Neural cell (in vitro differentiated cells): Measurements from ENCODE around the gene CFAP299. TPM values are rescaled to one million over a fixed set of nuclear protein-coding genes. Genes with fewer than 3 reads are reported as not detected.

Experiments used
- H2AFZ ChIP-seq: fragments of 200-600, 300-800 bp; sonication (generic), shearing (Covaris generic); 2 replicates; pipeline ENCODE4 v1.6.0; 2014; ENCODE audit warnings: low read depth, mild to moderate bottlenecking, antibody characterized with exemption, low read length, moderate library complexity
- H3F3A ChIP-seq: fragments of 200-600 bp; shearing (Covaris generic); 2 replicates; pipeline ENCODE4 v1.6.1; 2016; ENCODE audit warnings: mild to moderate bottlenecking, moderate library complexity, mixed read lengths, antibody characterized with exemption, low read length; ENCODE audit not compliant: insufficient read depth, poor library complexity, severe bottlenecking
- H3K27ac ChIP-seq: fragments of 200-600, 300-800 bp; sonication (generic), shearing (Covaris generic); 2 replicates; pipeline ENCODE4 v1.5.1; 2014; ENCODE audit warnings: mild to moderate bottlenecking, low read length, moderate library complexity
- H3K27me3 ChIP-seq: fragments of 300-800, 200-600 bp; sonication (generic), shearing (Covaris generic); 2 replicates; pipeline ENCODE4 v1.6.0; 2014; ENCODE audit warnings: mild to moderate bottlenecking, low read depth, low read length, moderate library complexity; ENCODE audit not compliant: insufficient read depth
- H3K36me3 ChIP-seq: fragments of 300-800, 200-600 bp; sonication (generic), shearing (Covaris generic); 2 replicates; pipeline ENCODE4 v1.5.1; 2014; ENCODE audit warnings: mild to moderate bottlenecking, antibody characterized with exemption, low read length, moderate library complexity; ENCODE audit not compliant: insufficient read depth
- H3K4me2 ChIP-seq: fragments of 300-800, 200-600 bp; sonication (generic), shearing (Covaris generic); 2 replicates; pipeline ENCODE4 v1.6.0; 2014; ENCODE audit warnings: mild to moderate bottlenecking, low read length
- H3K4me3 ChIP-seq: fragments of 300-800, 200-600 bp; sonication (generic), shearing (Covaris generic); 2 replicates; pipeline ENCODE4 v1.5.1; 2014; ENCODE audit warnings: mild to moderate bottlenecking, low read length, moderate library complexity
- H3K79me2 ChIP-seq: fragments of 200-600 bp; shearing (Covaris generic); replicated peaks from 2 replicates; pipeline ENCODE4 v1.6.0; 2014; ENCODE audit warnings: mild to moderate bottlenecking, low read length, moderate library complexity; ENCODE audit not compliant: insufficient read depth
- H3K9ac ChIP-seq: fragments of 300-800, 200-600 bp; sonication (generic), shearing (Covaris generic); 2 replicates; pipeline ENCODE4 v1.6.1; 2016; ENCODE audit warnings: mild to moderate bottlenecking, low read length, mixed read lengths
- H3K9me2 ChIP-seq: fragments of 200-600 bp; shearing (Covaris generic); 2 replicates; pipeline ENCODE4 v1.6.1; 2016; ENCODE audit warnings: mild to moderate bottlenecking, low read length, mixed read lengths; ENCODE audit not compliant: insufficient read depth
- H3K9me3 ChIP-seq: fragments of 200-600, 300-800 bp; sonication (generic), shearing (Covaris generic); 2 replicates; pipeline ENCODE4 v1.6.1; 2016; ENCODE audit warnings: mild to moderate bottlenecking, mixed run types, low read length, moderate library complexity, mixed read lengths
- H4K20me1 ChIP-seq: fragments of 200-600 bp; shearing (Covaris generic); 2 replicates; pipeline ENCODE4 v1.6.1; 2016; ENCODE audit warnings: mild to moderate bottlenecking, mixed run types; ENCODE audit not compliant: insufficient read depth
- EP300 ChIP-seq: fragments of 450-650 bp; conservative IDR thresholded peaks from 2 replicates; pipeline ENCODE4 v1.6.1; 2014; ENCODE audit warnings: antibody characterized with exemption, mild to moderate bottlenecking, moderate library complexity; ENCODE audit not compliant: poor library complexity, severe bottlenecking
- EZH2 ChIP-seq: fragments of 200-600, 300-800 bp; shearing (Covaris generic), sonication (generic); IDR thresholded peaks from 2 replicates; pipeline ENCODE4 v1.6.1; 2014; ENCODE audit warnings: antibody characterized with exemption, low read length, borderline replicate concordance, mild to moderate bottlenecking; ENCODE audit not compliant: insufficient read depth, poor library complexity, severe bottlenecking
- MXI1 ChIP-seq: fragments of 450-650 bp; conservative IDR thresholded peaks from 2 replicates; pipeline ENCODE4 v1.6.1; 2014; ENCODE audit warnings: antibody characterized with exemption, mild to moderate bottlenecking; ENCODE audit not compliant: poor library complexity, severe bottlenecking
- POLR2AphosphoS5 ChIP-seq: IDR thresholded peaks from 2 replicates; pipeline ENCODE4 v1.6.1; 2012
- RAD21 ChIP-seq: fragments of 450-650 bp; conservative IDR thresholded peaks from 2 replicates; pipeline ENCODE4 v1.6.1; 2014; ENCODE audit warnings: antibody characterized with exemption, mild to moderate bottlenecking, moderate library complexity
- REST ChIP-seq: IDR thresholded peaks from 2 replicates; pipeline ENCODE4 v1.6.1; 2012; ENCODE audit warnings: borderline replicate concordance
- SMC3 ChIP-seq: fragments of 450-650 bp; conservative IDR thresholded peaks from 2 replicates; pipeline ENCODE4 v1.6.1; 2014; ENCODE audit warnings: antibody characterized with exemption, mild to moderate bottlenecking, moderate library complexity; ENCODE audit not compliant: poor library complexity
- TAF1 ChIP-seq: IDR thresholded peaks from 2 replicates; pipeline ENCODE4 v1.6.1; 2012; ENCODE audit warnings: low read depth
- polyA plus RNA-seq: library from polyadenylated mRNA; depleted of rRNA; stranded (reverse); fragments of >200 nt; gene quantifications from 2 replicates; pipeline ENCODE4 v1.2.3, GENCODE V29; 2014
- TF ChIP-seq, protein P1 (sequence below): fragments of 450-650 bp; IDR thresholded peaks from 2 replicates; pipeline ENCODE4 v1.5.1; 2014; ENCODE audit warnings: antibody characterized with exemption, mild to moderate bottlenecking, moderate library complexity; ENCODE audit not compliant: poor library complexity, severe bottlenecking

The CFAP299 gene
- polyA plus RNA-seq, 1 donor from 2014 or later = not detected

- Histone ChIP-seq H4K20me1 (no peaks in the 10 kb centered on the region), H3F3A (no peaks in the 10 kb centered on the region), H3K4me3 (no peak overlapping the region), H3K79me2 (no peaks in the 10 kb centered on the region), H3K27ac (no peak overlapping the region), H3K9me2 (no peaks in the 10 kb centered on the region), H3K9me3 (no peaks in the 10 kb centered on the region), H3K27me3 (no peaks in the 10 kb centered on the region), H3K36me3 (no peaks in the 10 kb centered on the region), H2AFZ (no peak overlapping the region), H3K9ac (no peak overlapping the region), H3K4me2 (no peak overlapping the region)
- TF ChIP-seq EZH2 (no peak), POLR2AphosphoS5 (no peak), REST (no peak), MXI1 (no peak), RAD21 (no peak), TAF1 (no peak), EP300 (no peak), SMC3 (no peak)
- TF ChIP-seq, protein P1, sequence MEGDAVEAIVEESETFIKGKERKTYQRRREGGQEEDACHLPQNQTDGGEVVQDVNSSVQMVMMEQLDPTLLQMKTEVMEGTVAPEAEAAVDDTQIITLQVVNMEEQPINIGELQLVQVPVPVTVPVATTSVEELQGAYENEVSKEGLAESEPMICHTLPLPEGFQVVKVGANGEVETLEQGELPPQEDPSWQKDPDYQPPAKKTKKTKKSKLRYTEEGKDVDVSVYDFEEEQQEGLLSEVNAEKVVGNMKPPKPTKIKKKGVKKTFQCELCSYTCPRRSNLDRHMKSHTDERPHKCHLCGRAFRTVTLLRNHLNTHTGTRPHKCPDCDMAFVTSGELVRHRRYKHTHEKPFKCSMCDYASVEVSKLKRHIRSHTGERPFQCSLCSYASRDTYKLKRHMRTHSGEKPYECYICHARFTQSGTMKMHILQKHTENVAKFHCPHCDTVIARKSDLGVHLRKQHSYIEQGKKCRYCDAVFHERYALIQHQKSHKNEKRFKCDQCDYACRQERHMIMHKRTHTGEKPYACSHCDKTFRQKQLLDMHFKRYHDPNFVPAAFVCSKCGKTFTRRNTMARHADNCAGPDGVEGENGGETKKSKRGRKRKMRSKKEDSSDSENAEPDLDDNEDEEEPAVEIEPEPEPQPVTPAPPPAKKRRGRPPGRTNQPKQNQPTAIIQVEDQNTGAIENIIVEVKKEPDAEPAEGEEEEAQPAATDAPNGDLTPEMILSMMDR = no peak
Measured at GRCh38 chr4:80475236-80475635, 139.7 kb downstream of the CFAP299 start.

GRCh38 chr4:80475798-80476197 lies 140.3 kb downstream of the CFAP299 start:
- TF ChIP-seq POLR2AphosphoS5 (no peak), SMC3 (no peak), TAF1 (no peak), EP300 (no peak), RAD21 (no peak), MXI1 (no peak), REST (no peak), EZH2 (no peak)
- TF ChIP-seq, protein P1 = no peak
- Histone ChIP-seq H3K4me3 (no peak overlapping the region), H3K4me2 (no peak overlapping the region), H3K9me3 (no peaks in the 10 kb centered on the region), H3K9me2 (no peaks in the 10 kb centered on the region), H3K27ac (no peak overlapping the region), H3K27me3 (no peaks in the 10 kb centered on the region), H3K9ac (no peak overlapping the region), H3K36me3 (no peaks in the 10 kb centered on the region), H3K79me2 (no peaks in the 10 kb centered on the region), H4K20me1 (no peaks in the 10 kb centered on the region), H3F3A (no peaks in the 10 kb centered on the region), H2AFZ (no peak overlapping the region)
